HepG2 (cell line): ENCODE measurements around the gene RPL3. TPM values are rescaled to one million over a fixed set of nuclear protein-coding genes. Genes with fewer than 3 reads are reported as not detected.

Experiments used
- ELF4 ChIP-seq: sonication (generic); formaldehyde crosslinking; IDR thresholded peaks from 2 replicates; pipeline ENCODE4 v1.5.0; 2020; ENCODE audit warnings: missing genetic modification reagents, mild to moderate bottlenecking, moderate library complexity, borderline replicate concordance
- HCFC1 ChIP-seq: fragments of 150-350 bp; IDR thresholded peaks from 2 replicates; pipeline ENCODE4 v1.6.1; 2014; ENCODE audit warnings: low read depth, low read length
- PCBP2 ChIP-seq: fragments of 200-400 bp; formaldehyde crosslinking; optimal IDR thresholded peaks from 2 replicates; pipeline ENCODE3; 2018; ENCODE audit warnings: low read length, low read depth; ENCODE audit not compliant: poor library complexity, severe bottlenecking
- PRPF4 ChIP-seq: fragments of 200-400 bp; formaldehyde crosslinking; IDR thresholded peaks from 2 replicates; pipeline ENCODE4 v1.6.1; 2016; ENCODE audit warnings: low read length, low read depth; ENCODE audit not compliant: poor library complexity, severe bottlenecking
- RORA ChIP-seq: sonication (generic); formaldehyde crosslinking; IDR thresholded peaks from 2 replicates; pipeline ENCODE4 v1.5.0; 2020; ENCODE audit warnings: mild to moderate bottlenecking, missing genetic modification reagents, moderate library complexity
- ZNF557 ChIP-seq: sonication (generic); formaldehyde crosslinking; IDR thresholded peaks from 2 replicates; pipeline ENCODE4 v1.4.0; 2020; ENCODE audit warnings: missing genetic modification reagents
- ZNF724P ChIP-seq: sonication (generic); formaldehyde crosslinking; IDR thresholded peaks from 2 replicates; pipeline ENCODE4 v1.8.0; 2022; ENCODE audit warnings: missing genetic modification reagents, borderline replicate concordance
- ZNF788 ChIP-seq: sonication (generic); formaldehyde crosslinking; IDR thresholded peaks from 2 replicates; pipeline ENCODE4 v1.5.0; 2020; ENCODE audit warnings: mild to moderate bottlenecking, missing genetic modification reagents, borderline replicate concordance
- polyA plus RNA-seq, 8 experiments: library from polyadenylated mRNA; depleted of rRNA in 3 of 8; stranded (reverse) in 7 of 8; unstranded in 1 of 8; fragments of >200 nt; fragmentation: Illumina TruSeq in 4 of 8; extraction: Trizol in 4 of 8; gene quantifications; 2 replicates each; pipeline versions ENCODE4 v1.2.1 to v1.2.3, GENCODE V29; 2011 to 2016; ENCODE audit warnings: low read depth in 4 of 8, missing spikeins in 1 of 8, mixed read lengths in 1 of 8; ENCODE audit not compliant: insufficient read depth in 1 of 8
- total RNA-seq, 5 experiments: library from RNA; depleted of rRNA; stranded (reverse); fragments of >200 nt; fragmentation: Illumina TruSeq; extraction: Trizol; gene quantifications; 2 replicates each; pipeline ENCODE4 v1.2.3, GENCODE V29; 2016; ENCODE audit warnings: low read depth in 1 of 5
- TF ChIP-seq, protein P1 (sequence below): fragments of 450-650 bp; IDR thresholded peaks from 2 replicates; pipeline ENCODE4 v1.6.1; 2017
- TF ChIP-seq, protein P2 (sequence below): sonication (generic); formaldehyde crosslinking; IDR thresholded peaks from 2 replicates; pipeline ENCODE4 v1.5.1; 2020; ENCODE audit warnings: mild to moderate bottlenecking, missing genetic modification reagents, moderate library complexity
- TF ChIP-seq, protein P3 (sequence below): sonication (generic); formaldehyde crosslinking; IDR thresholded peaks from 2 replicates; pipeline ENCODE4 v1.8.0; 2022; ENCODE audit warnings: mild to moderate bottlenecking, missing genetic modification reagents; ENCODE audit not compliant: insufficient replicate concordance
- TF ChIP-seq, protein P4 (sequence below): fragments of 450-650 bp; IDR thresholded peaks from 2 replicates; pipeline ENCODE4 v1.6.1; 2017; ENCODE audit warnings: mild to moderate bottlenecking
- TF ChIP-seq, protein P5 (sequence below), 2 experiments: sonication (generic) in 1 of 2; formaldehyde crosslinking in 1 of 2; IDR thresholded peaks; 2 replicates each; pipeline versions ENCODE4 v1.4.0 to v1.6.1; 2018 to 2020; ENCODE audit warnings: missing genetic modification reagents in 2 of 2, borderline replicate concordance in 1 of 2, low read depth in 1 of 2, mild to moderate bottlenecking in 1 of 2, missing biosample characterization in 1 of 2

Gene RPL3
- total and polyA plus RNA-seq, 2 of the 13 experiments (the other 11 are each of a cell fraction or from before 2014, with no cell fraction given), result 1,051 to 3,279 TPM

DNA sequence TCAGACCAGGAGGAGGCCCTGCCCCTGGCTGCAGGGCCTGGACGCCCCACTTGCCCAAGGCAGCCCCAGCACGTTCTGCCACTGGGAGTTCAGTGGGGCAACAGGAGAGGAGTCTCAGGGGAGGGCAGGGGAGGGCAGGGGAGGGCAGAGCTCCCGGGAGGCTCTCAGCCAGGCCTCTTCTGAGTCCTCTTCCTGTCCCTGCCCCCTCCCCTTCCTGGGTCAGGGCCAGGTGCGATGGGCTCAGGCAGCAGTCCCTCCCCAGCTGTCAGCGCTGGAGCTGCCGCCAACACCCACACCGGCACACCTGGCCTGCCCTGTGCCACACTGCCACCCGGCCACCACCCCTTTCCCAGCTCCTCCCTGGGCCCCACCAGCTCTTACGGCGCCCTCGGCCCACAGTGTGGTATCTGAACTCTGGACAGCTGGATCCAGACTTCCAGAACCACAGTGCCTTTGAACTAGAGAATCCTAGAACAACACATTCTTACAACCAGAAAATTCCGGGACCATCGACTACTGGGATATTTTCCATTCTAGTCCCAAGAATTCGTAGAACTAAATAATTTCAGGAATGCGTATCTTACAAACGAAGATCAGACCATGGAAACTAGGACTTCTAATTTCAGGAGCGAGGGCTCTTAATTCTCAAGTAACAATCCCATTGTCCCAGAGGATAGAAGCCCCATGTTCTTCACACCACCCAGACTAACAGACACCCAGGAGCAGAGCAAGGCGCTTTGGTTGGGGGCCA lies 21.8 kb downstream of the RPL3 start (continued):
- no peak for TF ChIP-seq ZNF724P (CRISPR knock-in tag)
- no peak for TF ChIP-seq RORA (CRISPR knock-in tag)
- no peak for TF ChIP-seq ZNF788 (CRISPR knock-in tag)
- TF ChIP-seq PCBP2, result no peak
- TF ChIP-seq, protein P1, sequence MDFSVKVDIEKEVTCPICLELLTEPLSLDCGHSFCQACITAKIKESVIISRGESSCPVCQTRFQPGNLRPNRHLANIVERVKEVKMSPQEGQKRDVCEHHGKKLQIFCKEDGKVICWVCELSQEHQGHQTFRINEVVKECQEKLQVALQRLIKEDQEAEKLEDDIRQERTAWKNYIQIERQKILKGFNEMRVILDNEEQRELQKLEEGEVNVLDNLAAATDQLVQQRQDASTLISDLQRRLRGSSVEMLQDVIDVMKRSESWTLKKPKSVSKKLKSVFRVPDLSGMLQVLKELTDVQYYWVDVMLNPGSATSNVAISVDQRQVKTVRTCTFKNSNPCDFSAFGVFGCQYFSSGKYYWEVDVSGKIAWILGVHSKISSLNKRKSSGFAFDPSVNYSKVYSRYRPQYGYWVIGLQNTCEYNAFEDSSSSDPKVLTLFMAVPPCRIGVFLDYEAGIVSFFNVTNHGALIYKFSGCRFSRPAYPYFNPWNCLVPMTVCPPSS, result no peak
- TF ChIP-seq PRPF4, result no peak
- 0 out of 2 replicates have a peak, but pooled peaks have one; percentile 41 for TF ChIP-seq ZNF557 (CRISPR knock-in tag)
- no peak for TF ChIP-seq ELF4 (CRISPR knock-in tag)
- no peak for TF ChIP-seq HCFC1
- TF ChIP-seq, protein P2, sequence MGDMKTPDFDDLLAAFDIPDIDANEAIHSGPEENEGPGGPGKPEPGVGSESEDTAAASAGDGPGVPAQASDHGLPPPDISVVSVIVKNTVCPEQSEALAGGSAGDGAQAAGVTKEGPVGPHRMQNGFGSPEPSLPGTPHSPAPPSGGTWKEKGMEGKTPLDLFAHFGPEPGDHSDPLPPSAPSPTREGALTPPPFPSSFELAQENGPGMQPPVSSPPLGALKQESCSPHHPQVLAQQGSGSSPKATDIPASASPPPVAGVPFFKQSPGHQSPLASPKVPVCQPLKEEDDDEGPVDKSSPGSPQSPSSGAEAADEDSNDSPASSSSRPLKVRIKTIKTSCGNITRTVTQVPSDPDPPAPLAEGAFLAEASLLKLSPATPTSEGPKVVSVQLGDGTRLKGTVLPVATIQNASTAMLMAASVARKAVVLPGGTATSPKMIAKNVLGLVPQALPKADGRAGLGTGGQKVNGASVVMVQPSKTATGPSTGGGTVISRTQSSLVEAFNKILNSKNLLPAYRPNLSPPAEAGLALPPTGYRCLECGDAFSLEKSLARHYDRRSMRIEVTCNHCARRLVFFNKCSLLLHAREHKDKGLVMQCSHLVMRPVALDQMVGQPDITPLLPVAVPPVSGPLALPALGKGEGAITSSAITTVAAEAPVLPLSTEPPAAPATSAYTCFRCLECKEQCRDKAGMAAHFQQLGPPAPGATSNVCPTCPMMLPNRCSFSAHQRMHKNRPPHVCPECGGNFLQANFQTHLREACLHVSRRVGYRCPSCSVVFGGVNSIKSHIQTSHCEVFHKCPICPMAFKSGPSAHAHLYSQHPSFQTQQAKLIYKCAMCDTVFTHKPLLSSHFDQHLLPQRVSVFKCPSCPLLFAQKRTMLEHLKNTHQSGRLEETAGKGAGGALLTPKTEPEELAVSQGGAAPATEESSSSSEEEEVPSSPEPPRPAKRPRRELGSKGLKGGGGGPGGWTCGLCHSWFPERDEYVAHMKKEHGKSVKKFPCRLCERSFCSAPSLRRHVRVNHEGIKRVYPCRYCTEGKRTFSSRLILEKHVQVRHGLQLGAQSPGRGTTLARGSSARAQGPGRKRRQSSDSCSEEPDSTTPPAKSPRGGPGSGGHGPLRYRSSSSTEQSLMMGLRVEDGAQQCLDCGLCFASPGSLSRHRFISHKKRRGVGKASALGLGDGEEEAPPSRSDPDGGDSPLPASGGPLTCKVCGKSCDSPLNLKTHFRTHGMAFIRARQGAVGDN (CRISPR knock-in tag), result peak; percentile 85
- TF ChIP-seq, protein P3, sequence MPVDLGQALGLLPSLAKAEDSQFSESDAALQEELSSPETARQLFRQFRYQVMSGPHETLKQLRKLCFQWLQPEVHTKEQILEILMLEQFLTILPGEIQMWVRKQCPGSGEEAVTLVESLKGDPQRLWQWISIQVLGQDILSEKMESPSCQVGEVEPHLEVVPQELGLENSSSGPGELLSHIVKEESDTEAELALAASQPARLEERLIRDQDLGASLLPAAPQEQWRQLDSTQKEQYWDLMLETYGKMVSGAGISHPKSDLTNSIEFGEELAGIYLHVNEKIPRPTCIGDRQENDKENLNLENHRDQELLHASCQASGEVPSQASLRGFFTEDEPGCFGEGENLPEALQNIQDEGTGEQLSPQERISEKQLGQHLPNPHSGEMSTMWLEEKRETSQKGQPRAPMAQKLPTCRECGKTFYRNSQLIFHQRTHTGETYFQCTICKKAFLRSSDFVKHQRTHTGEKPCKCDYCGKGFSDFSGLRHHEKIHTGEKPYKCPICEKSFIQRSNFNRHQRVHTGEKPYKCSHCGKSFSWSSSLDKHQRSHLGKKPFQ, result peak; percentile 22
- TF ChIP-seq, protein P4, sequence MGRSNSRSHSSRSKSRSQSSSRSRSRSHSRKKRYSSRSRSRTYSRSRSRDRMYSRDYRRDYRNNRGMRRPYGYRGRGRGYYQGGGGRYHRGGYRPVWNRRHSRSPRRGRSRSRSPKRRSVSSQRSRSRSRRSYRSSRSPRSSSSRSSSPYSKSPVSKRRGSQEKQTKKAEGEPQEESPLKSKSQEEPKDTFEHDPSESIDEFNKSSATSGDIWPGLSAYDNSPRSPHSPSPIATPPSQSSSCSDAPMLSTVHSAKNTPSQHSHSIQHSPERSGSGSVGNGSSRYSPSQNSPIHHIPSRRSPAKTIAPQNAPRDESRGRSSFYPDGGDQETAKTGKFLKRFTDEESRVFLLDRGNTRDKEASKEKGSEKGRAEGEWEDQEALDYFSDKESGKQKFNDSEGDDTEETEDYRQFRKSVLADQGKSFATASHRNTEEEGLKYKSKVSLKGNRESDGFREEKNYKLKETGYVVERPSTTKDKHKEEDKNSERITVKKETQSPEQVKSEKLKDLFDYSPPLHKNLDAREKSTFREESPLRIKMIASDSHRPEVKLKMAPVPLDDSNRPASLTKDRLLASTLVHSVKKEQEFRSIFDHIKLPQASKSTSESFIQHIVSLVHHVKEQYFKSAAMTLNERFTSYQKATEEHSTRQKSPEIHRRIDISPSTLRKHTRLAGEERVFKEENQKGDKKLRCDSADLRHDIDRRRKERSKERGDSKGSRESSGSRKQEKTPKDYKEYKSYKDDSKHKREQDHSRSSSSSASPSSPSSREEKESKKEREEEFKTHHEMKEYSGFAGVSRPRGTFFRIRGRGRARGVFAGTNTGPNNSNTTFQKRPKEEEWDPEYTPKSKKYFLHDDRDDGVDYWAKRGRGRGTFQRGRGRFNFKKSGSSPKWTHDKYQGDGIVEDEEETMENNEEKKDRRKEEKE, result no peak
- TF ChIP-seq, protein P5, sequence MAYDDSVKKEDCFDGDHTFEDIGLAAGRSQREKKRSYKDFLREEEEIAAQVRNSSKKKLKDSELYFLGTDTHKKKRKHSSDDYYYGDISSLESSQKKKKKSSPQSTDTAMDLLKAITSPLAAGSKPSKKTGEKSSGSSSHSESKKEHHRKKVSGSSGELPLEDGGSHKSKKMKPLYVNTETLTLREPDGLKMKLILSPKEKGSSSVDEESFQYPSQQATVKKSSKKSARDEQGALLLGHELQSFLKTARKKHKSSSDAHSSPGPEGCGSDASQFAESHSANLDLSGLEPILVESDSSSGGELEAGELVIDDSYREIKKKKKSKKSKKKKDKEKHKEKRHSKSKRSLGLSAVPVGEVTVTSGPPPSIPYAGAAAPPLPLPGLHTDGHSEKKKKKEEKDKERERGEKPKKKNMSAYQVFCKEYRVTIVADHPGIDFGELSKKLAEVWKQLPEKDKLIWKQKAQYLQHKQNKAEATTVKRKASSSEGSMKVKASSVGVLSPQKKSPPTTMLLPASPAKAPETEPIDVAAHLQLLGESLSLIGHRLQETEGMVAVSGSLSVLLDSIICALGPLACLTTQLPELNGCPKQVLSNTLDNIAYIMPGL (CRISPR knock-in tag; IDR thresholded peaks at IDR 0.05; ENCODE audit: borderline replicate concordance in 1 of 2, low read depth in 1 of 2), result peak in 1 of 2 experiments; percentile 32; a peak in 1 of 4 replicates
